PC-9 (cell line): ENCODE measurements around the gene RMI2. TPM values are rescaled to one million over a fixed set of nuclear protein-coding genes. Genes with fewer than 3 reads are reported as not detected.
"Not testable (repeated sequence)": the region's sequence is repeated elsewhere in the genome, so short reads cannot be mapped to it uniquely, and the experiment has no call there.

Source experiments
- BruUV-seq: library from RNA; stranded (reverse); fragments of 400-500 nt; replicated peaks from 2 replicates; lab custom pipeline; 2021; lab: Mats Ljungman, UMichigan
- CTCF ChIA-PET: fragments of 300-600 bp; sonication (Branson Sonifier 250); formaldehyde crosslinking; loops from one replicate; lab custom pipeline; 2022; ENCODE audit warnings: antibody characterized with exemption; lab: Charles Lee
- POLR2A ChIA-PET: fragments of 300-600 bp; sonication (Branson Sonifier 250); formaldehyde crosslinking; loops from one replicate; lab custom pipeline; 2022; ENCODE audit warnings: antibody characterized with exemption; ENCODE audit not compliant: unreplicated experiment; lab: Charles Lee
- DNase-seq, 2 experiments: peaks; one replicate each; pipeline versions ENCODE4 v3.0.0 to v3.0.0-alpha.2; 2015 to 2022; ENCODE audit warnings: mixed read lengths in 1 of 2
- H2AFZ ChIP-seq: fragments of 200-600 bp; sonication (generic); 2 replicates; pipeline ENCODE4 v1.8.1; 2017; ENCODE audit warnings: antibody characterized with exemption
- H3F3A ChIP-seq: fragments of 200-600 bp; sonication (generic); 2 replicates; pipeline ENCODE4 v1.8.1; 2017; ENCODE audit warnings: antibody characterized with exemption, mild to moderate bottlenecking, low read depth; ENCODE audit not compliant: insufficient read depth
- H3K27ac ChIP-seq: fragments of 200-600 bp; sonication (generic); 2 replicates; pipeline ENCODE4 v1.6.1; 2016; ENCODE audit warnings: mixed run types
- H3K27me3 ChIP-seq: fragments of 200-600 bp; sonication (generic); 2 replicates; pipeline ENCODE4 v1.6.1; 2016; ENCODE audit warnings: low read depth, mixed run types; ENCODE audit not compliant: insufficient read depth
- H3K36me3 ChIP-seq: fragments of 200-600 bp; sonication (generic); 2 replicates; pipeline ENCODE4 v1.6.1; 2016; ENCODE audit warnings: low read depth, mixed run types
- H3K4me1 ChIP-seq: fragments of 200-600 bp; sonication (generic); replicated peaks from 2 replicates; pipeline ENCODE4 v1.6.1; 2016; ENCODE audit warnings: mixed run types; ENCODE audit not compliant: insufficient read depth
- H3K4me2 ChIP-seq: fragments of 200-600 bp; sonication (generic); 2 replicates; pipeline ENCODE4 v1.6.1; 2017; ENCODE audit warnings: mixed run types
- H3K4me3 ChIP-seq: fragments of 200-600 bp; sonication (generic); 2 replicates; pipeline ENCODE4 v1.6.1; 2016; ENCODE audit warnings: mixed run types
- H3K79me2 ChIP-seq: fragments of 200-600 bp; sonication (generic); 2 replicates; pipeline ENCODE4 v1.6.1; 2017; ENCODE audit warnings: low read depth, mixed run types
- H3K9me2 ChIP-seq: fragments of 200-600 bp; sonication (generic); 2 replicates; pipeline ENCODE4 v1.8.1; 2017; ENCODE audit warnings: mild to moderate bottlenecking; ENCODE audit not compliant: insufficient read depth
- H3K9me3 ChIP-seq: fragments of 200-600 bp; sonication (generic); 2 replicates; pipeline ENCODE4 v1.8.1; 2016; ENCODE audit warnings: low read depth; ENCODE audit not compliant: insufficient read depth
- H4K20me1 ChIP-seq: fragments of 200-600 bp; sonication (generic); 2 replicates; pipeline ENCODE4 v1.8.1; 2017; ENCODE audit not compliant: insufficient read depth
- CTCF ChIP-seq: fragments of 200-600 bp; sonication (generic); conservative IDR thresholded peaks from 2 replicates; pipeline ENCODE4 v1.6.1; 2017; ENCODE audit warnings: mixed run types, antibody characterized with exemption, mild to moderate bottlenecking, moderate library complexity
- EZH2 ChIP-seq: fragments of 200-600 bp; sonication (generic); IDR thresholded peaks from 2 replicates; pipeline ENCODE4 v1.8.0; 2017; ENCODE audit warnings: antibody characterized with exemption, low read depth
- intact Hi-C: fragments of 100-400 bp; cut with micrococcal nuclease; formaldehyde crosslinking; loops from one replicate; pipeline ENCODE4 v1.10.0; 2022; ENCODE audit not compliant: unreplicated experiment
- total RNA-seq: library from RNA; stranded (reverse); gene quantifications from 2 replicates; pipeline ENCODE4 v1.2.3, GENCODE V29; 2021

The RMI2 gene
- total RNA-seq, 1 experiment from 2014 or later = 38.0 TPM

- CTCF ChIA-PET = no interaction called here
Observed at GRCh38 chr16:11367483-11367906, 22.2 kb downstream of the RMI2 start.

GRCh38 chr16:11370084-11370931, 25.0 kb downstream of the RMI2 start:
- CTCF ChIA-PET = interaction anchor here (0.7 to 1.4 kb wide), 2 partner anchors 9 to 214 kb away, joined by 6 to 8 read pairs; no protein-coding TSS in a partner anchor
- no peaks in the 10 kb centered on the region for H3K4me1 ChIP-seq
- TF ChIP-seq EZH2 (no peak), CTCF (no peak)
- intact Hi-C loops = no loop called here
- H3K4me3 ChIP-seq = no peak overlapping the region
- no peaks in the 10 kb centered on the region for H3K9me2 ChIP-seq
- H3K27ac ChIP-seq = no peak overlapping the region
- H3K79me2 ChIP-seq = no peaks in the 10 kb centered on the region
- no peaks in the 10 kb centered on the region for H3F3A ChIP-seq
- H3K36me3 ChIP-seq = no peaks in the 10 kb centered on the region
- H2AFZ ChIP-seq = no peak overlapping the region
- no peaks in the 10 kb centered on the region for H3K9me3 ChIP-seq
- H3K27me3 ChIP-seq = no peaks in the 10 kb centered on the region
- DNase-seq = no peak
- H3K4me2 ChIP-seq = no peak overlapping the region
- no TSS peak for BruUV-seq
- no peaks in the 10 kb centered on the region for H4K20me1 ChIP-seq
- POLR2A ChIA-PET = interaction anchor here (0.6 kb wide), 1 partner anchor 12 kb away, joined by 3 read pairs; no protein-coding TSS in a partner anchor

More at GRCh38 chr16:11367483-11367906, 22.2 kb downstream of the RMI2 start:
- intact Hi-C loops = no loop called here
- Histone ChIP-seq H3K36me3 (no peaks in the 10 kb centered on the region), H3K4me3 (no peak overlapping the region), H3K4me2 (no peak overlapping the region), H3K79me2 (no peaks in the 10 kb centered on the region), H2AFZ (no peak overlapping the region), H3K27ac (no peak overlapping the region), H3K9me2 (no peaks in the 10 kb centered on the region), H3F3A (no peaks in the 10 kb centered on the region), H3K27me3 (no peaks in the 10 kb centered on the region), H3K9me3 (no peaks in the 10 kb centered on the region), H3K4me1 (peaks cover 7% of the 10 kb centered on the region), H4K20me1 (no peaks in the 10 kb centered on the region)
- POLR2A ChIA-PET = no interaction called here
- BruUV-seq = no TSS peak
- DNase-seq = no peak
- TF ChIP-seq EZH2 (no peak), CTCF (no peak)

DNA sequence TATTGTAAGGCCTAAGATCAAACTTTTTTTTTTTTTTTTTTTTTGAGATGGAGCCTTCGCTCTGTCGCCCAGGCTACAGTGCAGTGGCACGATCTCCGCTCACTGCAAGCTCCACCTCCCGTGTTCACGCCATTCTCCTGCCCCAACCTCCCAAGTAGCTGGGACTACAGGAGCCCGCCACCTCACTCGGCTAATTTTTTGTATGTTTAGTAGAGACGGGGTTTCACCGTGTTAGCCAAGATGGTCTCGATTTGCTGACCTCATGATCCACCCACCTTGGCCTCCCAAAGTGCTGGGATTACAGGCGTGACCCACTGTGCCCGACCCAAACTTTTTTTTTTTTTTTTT, 25.6 kb downstream of the RMI2 start:
- H3F3A ChIP-seq, H3K27me3 ChIP-seq, H3K4me1 ChIP-seq, H3K27ac ChIP-seq, H3K79me2 ChIP-seq, H3K4me3 ChIP-seq, H2AFZ ChIP-seq, DNase-seq, H3K4me2 ChIP-seq, H3K9me3 ChIP-seq, H3K36me3 ChIP-seq, H4K20me1 ChIP-seq, intact Hi-C loops, H3K9me2 ChIP-seq, BruUV-seq: not testable (repeated sequence)
- POLR2A ChIA-PET = interaction anchor here (0.6 kb wide), 1 partner anchor 11 kb away, joined by 3 read pairs; no protein-coding TSS in a partner anchor
- CTCF ChIA-PET = interaction anchor here (0.7 to 1.4 kb wide), 2 partner anchors 8 to 213 kb away, joined by 6 to 8 read pairs; no protein-coding TSS in a partner anchor
